Hepatocyte (in vitro differentiated cells): Measurements from ENCODE around the gene GPSM3.

Experiments
- CTCF ChIP-seq: fragments of 200-600 bp; sonication (generic); IDR thresholded peaks from 2 replicates; pipeline ENCODE4 v1.5.1; 2016; ENCODE audit warnings: antibody characterized with exemption, mild to moderate bottlenecking; ENCODE audit not compliant: poor library complexity
- EZH2 ChIP-seq: fragments of 200-600 bp; sonication (generic); IDR thresholded peaks from 2 replicates; pipeline ENCODE4 v1.6.1; 2016; ENCODE audit warnings: antibody characterized with exemption, mild to moderate bottlenecking, borderline replicate concordance
- EZH2phosphoT487 ChIP-seq: fragments of 200-600 bp; sonication (generic); IDR thresholded peaks from one replicate; pipeline ENCODE4 v1.6.1; 2018; ENCODE audit warnings: antibody characterized with exemption, mild to moderate bottlenecking, low read depth, moderate library complexity; ENCODE audit not compliant: unreplicated experiment, severe bottlenecking

- TF ChIP-seq EZH2 (no peak), CTCF (no peak), EZH2phosphoT487 (no peak)
Measured at GRCh38 chr6:32175711-32176475, 16.6 kb downstream of the GPSM3 start, which contains the start of gene AGPAT1.
